LNCAP (cell line): ENCODE results near the gene GALNT18.

ENCODE experiments used
- TF ChIP-seq, protein P1 (sequence below): fragments of 450-650 bp; IDR thresholded peaks from 2 replicates; pipeline ENCODE4 v1.5.1; 2017; ENCODE audit warnings: mild to moderate bottlenecking

The GALNT18 gene

DNA sequence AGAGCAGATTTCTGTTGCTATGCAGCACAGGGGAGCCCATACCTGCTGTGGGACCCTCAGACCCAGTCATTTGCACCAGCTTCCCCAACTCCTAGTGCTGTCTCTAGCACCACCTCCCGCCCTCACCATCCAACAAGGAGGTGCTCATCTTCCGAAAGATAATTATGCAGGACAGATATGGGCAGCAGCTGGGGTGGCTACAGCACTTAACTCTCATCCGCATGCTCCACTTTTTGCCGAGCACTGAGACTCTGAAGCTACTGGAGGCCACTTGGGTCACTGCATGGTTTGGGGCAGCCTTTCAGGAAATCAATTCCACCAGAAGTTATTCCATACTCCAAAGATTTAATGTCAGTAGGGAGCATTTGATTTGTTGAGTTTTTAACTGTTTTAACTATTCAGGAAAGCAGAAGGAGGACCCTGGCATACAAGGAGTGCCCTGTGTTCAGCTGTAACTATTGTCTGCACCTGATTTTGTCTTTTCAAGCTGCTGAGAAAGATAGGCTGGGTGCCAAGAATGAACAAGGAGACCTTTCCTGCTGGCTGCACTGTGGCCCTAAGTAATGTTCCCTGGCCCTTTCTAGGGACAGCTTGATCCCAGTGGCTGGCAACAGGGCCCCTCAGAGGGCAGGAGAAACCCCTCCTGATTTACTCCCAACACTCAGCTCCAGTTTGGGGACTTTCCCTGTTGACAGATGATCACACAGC, 201.5 kb downstream of the GALNT18 start:
- TF ChIP-seq, protein P1, sequence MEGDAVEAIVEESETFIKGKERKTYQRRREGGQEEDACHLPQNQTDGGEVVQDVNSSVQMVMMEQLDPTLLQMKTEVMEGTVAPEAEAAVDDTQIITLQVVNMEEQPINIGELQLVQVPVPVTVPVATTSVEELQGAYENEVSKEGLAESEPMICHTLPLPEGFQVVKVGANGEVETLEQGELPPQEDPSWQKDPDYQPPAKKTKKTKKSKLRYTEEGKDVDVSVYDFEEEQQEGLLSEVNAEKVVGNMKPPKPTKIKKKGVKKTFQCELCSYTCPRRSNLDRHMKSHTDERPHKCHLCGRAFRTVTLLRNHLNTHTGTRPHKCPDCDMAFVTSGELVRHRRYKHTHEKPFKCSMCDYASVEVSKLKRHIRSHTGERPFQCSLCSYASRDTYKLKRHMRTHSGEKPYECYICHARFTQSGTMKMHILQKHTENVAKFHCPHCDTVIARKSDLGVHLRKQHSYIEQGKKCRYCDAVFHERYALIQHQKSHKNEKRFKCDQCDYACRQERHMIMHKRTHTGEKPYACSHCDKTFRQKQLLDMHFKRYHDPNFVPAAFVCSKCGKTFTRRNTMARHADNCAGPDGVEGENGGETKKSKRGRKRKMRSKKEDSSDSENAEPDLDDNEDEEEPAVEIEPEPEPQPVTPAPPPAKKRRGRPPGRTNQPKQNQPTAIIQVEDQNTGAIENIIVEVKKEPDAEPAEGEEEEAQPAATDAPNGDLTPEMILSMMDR = no peak

DNA sequence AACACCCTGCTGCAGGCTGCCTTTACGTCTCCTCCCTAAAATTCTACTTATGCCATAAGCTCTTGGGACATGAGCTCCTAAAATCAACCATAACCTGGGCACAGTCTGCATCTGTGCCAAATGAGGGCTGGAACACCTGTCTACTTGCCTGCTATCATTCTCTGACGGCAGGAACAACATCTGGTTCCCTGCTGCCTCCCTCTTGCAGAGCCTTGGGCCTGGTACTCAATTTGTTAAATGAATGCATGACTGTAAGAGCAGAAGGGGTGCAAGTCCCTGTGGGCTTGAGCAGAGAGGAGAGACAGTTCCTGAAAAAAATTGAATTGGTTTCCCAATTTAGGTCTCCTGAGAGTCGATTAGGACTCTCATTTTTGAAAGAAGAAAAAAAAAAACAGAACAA, 202.1 kb downstream of the GALNT18 start:
- TF ChIP-seq, protein P1 = no peak

DNA sequence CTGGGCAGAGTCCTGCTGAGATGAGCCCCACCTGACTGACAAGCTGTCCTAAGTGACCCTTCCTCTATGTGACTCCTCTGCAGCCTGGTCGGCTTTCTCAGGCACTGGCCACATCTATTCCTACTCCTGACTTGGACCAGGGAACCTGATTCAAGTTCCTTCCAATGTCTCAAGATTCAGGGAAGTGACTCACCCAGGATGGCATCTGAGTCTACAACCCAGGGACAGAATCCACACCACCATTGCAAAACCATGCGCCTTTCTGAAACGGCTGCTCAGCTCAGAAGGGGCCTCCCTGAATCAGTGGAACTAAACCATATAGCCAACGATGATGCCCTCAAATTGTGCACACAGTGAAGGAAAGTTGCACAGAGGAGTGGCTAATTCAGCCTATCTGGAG, 204.9 kb downstream of the GALNT18 start:
- TF ChIP-seq, protein P1 = no peak

GRCh38 chr11:11416502-11416901, 205.3 kb downstream of the GALNT18 start:
- TF ChIP-seq, protein P1 = no peak

DNA sequence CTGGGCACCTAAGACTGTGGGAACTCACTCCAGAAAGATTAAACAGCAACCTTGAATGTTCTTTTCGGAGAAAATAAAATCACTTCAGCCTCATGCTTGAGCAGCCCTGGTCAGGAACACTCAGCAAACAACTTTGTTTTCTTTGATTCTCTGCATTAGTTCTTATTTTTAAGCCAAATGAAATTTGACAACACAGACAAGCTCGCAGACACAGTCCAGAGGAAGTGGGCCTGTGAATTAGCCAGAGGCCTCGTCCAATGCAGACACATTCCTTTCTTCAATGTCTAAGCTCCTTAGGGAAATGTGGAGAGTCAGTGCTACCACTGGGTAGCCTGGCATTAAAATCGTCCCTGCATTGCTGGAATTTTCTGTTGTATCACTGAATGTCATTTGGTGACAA, 205.9 kb downstream of the GALNT18 start:
- TF ChIP-seq, protein P1 = no peak

DNA sequence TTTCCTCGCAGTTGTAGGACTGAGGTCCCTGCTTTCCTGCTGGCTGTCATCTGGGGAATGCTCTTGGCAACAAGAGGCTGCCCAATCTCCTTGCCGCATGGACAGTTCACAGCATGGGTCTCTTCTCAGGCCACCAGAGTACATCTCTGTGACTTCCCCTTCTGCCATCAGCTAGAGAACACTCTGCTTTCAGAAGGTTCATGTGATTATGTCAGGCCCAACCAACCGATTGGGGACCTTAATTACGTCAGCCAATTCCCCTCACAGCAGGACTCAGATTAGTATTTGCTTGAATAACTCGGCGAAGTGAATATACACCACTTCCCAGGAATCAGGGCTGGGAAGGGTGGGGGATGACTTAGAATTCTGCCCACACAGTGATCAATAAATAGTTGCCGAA, 206.8 kb downstream of the GALNT18 start:
- TF ChIP-seq, protein P1 = no peak

DNA sequence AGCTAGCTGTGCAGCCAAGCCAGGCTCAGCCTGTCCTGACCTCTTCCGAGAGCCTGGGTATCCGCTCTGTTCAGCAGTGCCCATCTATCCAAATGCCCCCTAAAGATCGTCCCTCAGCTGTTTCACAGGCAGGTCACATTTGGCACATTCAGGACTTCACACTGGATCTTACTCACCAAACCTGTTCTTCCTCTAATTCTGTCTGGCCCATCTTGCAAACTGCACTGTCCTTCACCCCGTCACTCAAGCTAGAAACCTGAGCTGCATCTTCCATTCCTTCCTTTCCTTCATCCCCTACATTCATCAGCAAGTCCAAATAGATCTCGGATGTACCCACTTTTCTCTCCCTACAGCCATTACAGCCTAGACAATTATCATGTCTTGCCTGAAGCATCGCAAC, 208.0 kb downstream of the GALNT18 start:
- TF ChIP-seq, protein P1 = no peak
